HCT116 (cell line): ENCODE data around the gene C1orf35. TPM values are rescaled to one million over a fixed set of nuclear protein-coding genes. Genes with fewer than 3 reads are reported as not detected.

Source experiments
- ATAC-seq: fragments of 200-7000 bp; cut with Tn5 transposase; 2 replicates; pipeline ENCODE4 v1.9.1; 2020; ENCODE audit warnings: mild to moderate bottlenecking, moderate library complexity
- BruUV-seq: library from RNA; stranded (reverse); fragments of 400-500 nt; replicated peaks from 2 replicates; lab custom pipeline; 2021; lab: Mats Ljungman, UMichigan
- CTCF ChIA-PET: fragments of 300-600 bp; sonication (Branson Sonifier 250); formaldehyde crosslinking; loops from one replicate; lab custom pipeline; 2021; ENCODE audit warnings: antibody characterized with exemption; lab: Charles Lee
- POLR2A ChIA-PET: fragments of 300-600, 350-600 bp; sonication (Branson Sonifier 250); formaldehyde crosslinking; loops from one replicate; lab custom pipeline; 2021; ENCODE audit warnings: antibody characterized with exemption; lab: Charles Lee
- RAD21 ChIA-PET, 2 experiments: fragments of 300-600 bp; sonication (Branson Sonifier 250); formaldehyde crosslinking; loops; one replicate each; lab custom pipeline; 2023; ENCODE audit warnings: low total read pairs in 2 of 2; ENCODE audit not compliant: uncharacterized antibody in 2 of 2, unreplicated experiment in 2 of 2, low non-redundant PET in 1 of 2; lab: Charles Lee
- DNase-seq: peaks from one replicate; pipeline ENCODE4 v3.0.0-alpha.2; 2010; ENCODE audit warnings: low read depth, low spot score
- H2AFZ ChIP-seq: fragments of 200-600 bp; shearing (Covaris generic), sonication (generic); 2 replicates; pipeline ENCODE4 v1.6.1; 2017; ENCODE audit warnings: low read depth, mixed run types, mixed read lengths, antibody characterized with exemption, low read length; ENCODE audit not compliant: poor library complexity, severe bottlenecking
- H3K27ac ChIP-seq: 2 replicates; pipeline ENCODE4 v1.5.1; 2012; ENCODE audit warnings: low read depth, low read length
- H3K27me3 ChIP-seq: fragments of 200-600 bp; sonication (generic); 2 replicates; pipeline ENCODE4 v1.6.1; 2016; ENCODE audit warnings: mixed run types, low read length, mixed read lengths; ENCODE audit not compliant: insufficient read depth
- H3K36me3 ChIP-seq, 2 experiments: fragments of 200-500 bp in 1 of 2; fragments of 200-600 bp in 1 of 2; sonication (Bioruptor generic) in 1 of 2; sonication (generic) in 1 of 2; 2 replicates each; pipeline versions ENCODE4 v1.5.1 to v1.6.1; 2014 to 2016; ENCODE audit warnings: low read length in 2 of 2, inconsistent platforms in 1 of 2, mixed read lengths in 1 of 2, mixed run types in 1 of 2; ENCODE audit not compliant: insufficient read depth in 2 of 2, control insufficient read depth in 1 of 2
- H3K4me1 ChIP-seq, 2 experiments: fragments of 200-600 bp in 1 of 2; sonication (generic) in 1 of 2; 2 replicates each; pipeline versions ENCODE4 v1.5.1 to v1.6.1; 2012 to 2017; ENCODE audit warnings: low read length in 2 of 2, inconsistent platforms in 1 of 2, mild to moderate bottlenecking in 1 of 2, mixed read lengths in 1 of 2, mixed run types in 1 of 2, moderate library complexity in 1 of 2; ENCODE audit not compliant: insufficient read depth in 2 of 2, control insufficient read depth in 1 of 2
- H3K4me2 ChIP-seq: fragments of 200-600 bp; sonication (generic); 2 replicates; pipeline ENCODE4 v1.6.1; 2017; ENCODE audit warnings: mixed run types, low read length, mixed read lengths
- H3K4me3 ChIP-seq, 2 experiments: fragments of 200-600 bp in 1 of 2; sonication (generic) in 1 of 2; replicated peaks in 1 of 2; 2 replicates each; pipeline ENCODE4 v1.5.1; 2011 to 2016; ENCODE audit warnings: low read length in 2 of 2, control low read depth in 1 of 2, low read depth in 1 of 2, mild to moderate bottlenecking in 1 of 2, mixed read lengths in 1 of 2, mixed run types in 1 of 2
- H3K79me2 ChIP-seq: fragments of 200-600 bp; sonication (generic); 2 replicates; pipeline ENCODE4 v1.6.1; 2017; ENCODE audit warnings: mild to moderate bottlenecking, mixed run types, low read length, moderate library complexity, mixed read lengths; ENCODE audit not compliant: insufficient read depth
- H3K9ac ChIP-seq: fragments of 200-600 bp; sonication (generic); 2 replicates; pipeline ENCODE4 v1.6.1; 2016; ENCODE audit warnings: low read length, mixed read lengths
- H3K9me2 ChIP-seq: fragments of 200-600 bp; sonication (generic), shearing (Covaris generic); 2 replicates; pipeline ENCODE4 v1.6.1; 2017; ENCODE audit warnings: mixed run types, mild to moderate bottlenecking, moderate library complexity; ENCODE audit not compliant: insufficient read depth
- H3K9me3 ChIP-seq, 2 experiments: fragments of 200-500 bp in 1 of 2; fragments of 200-600 bp in 1 of 2; sonication (Bioruptor generic) in 1 of 2; sonication (generic) in 1 of 2; 2 replicates each; pipeline ENCODE4 v1.6.1; 2014 to 2017; ENCODE audit warnings: low read length in 2 of 2, mixed read lengths in 2 of 2, inconsistent platforms in 1 of 2, low read depth in 1 of 2, mild to moderate bottlenecking in 1 of 2, mixed run types in 1 of 2, moderate library complexity in 1 of 2; ENCODE audit not compliant: control insufficient read depth in 1 of 2, insufficient read depth in 1 of 2
- H4K20me1 ChIP-seq: fragments of 200-600 bp; sonication (generic), shearing (Covaris generic); 2 replicates; pipeline ENCODE4 v1.6.1; 2017; ENCODE audit warnings: mixed run types, mild to moderate bottlenecking, moderate library complexity; ENCODE audit not compliant: insufficient read depth
- EGR1 ChIP-seq: IDR thresholded peaks from 2 replicates; pipeline ENCODE4 v1.6.1; 2012; ENCODE audit warnings: low read depth
- ELF1 ChIP-seq: IDR thresholded peaks from 2 replicates; pipeline ENCODE4 v1.6.1; 2012; ENCODE audit warnings: low read depth, borderline replicate concordance
- POLR2A ChIP-seq: IDR thresholded peaks from 2 replicates; pipeline ENCODE4 v1.7.0; 2011; ENCODE audit warnings: borderline replicate concordance; ENCODE audit not compliant: insufficient read depth, insufficient read length; ENCODE audit errors: extremely low read depth
- RAD21 ChIP-seq: IDR thresholded peaks from 2 replicates; pipeline ENCODE4 v1.6.1; 2012; ENCODE audit warnings: low read depth, mild to moderate bottlenecking
- SP1 ChIP-seq: IDR thresholded peaks from 2 replicates; pipeline ENCODE4 v1.6.1; 2012; ENCODE audit warnings: low read depth
- intact Hi-C: fragments of 100-400 bp; cut with micrococcal nuclease; formaldehyde crosslinking; loops from 2 replicates; pipeline ENCODE4 v1.10.0; 2022
- total RNA-seq: library from RNA; stranded (reverse); gene quantifications from one replicate; pipeline ENCODE4 v1.2.1, GENCODE V29; 2021; ENCODE audit not compliant: unreplicated experiment
- TF ChIP-seq, protein P1 (sequence below): IDR thresholded peaks from 2 replicates; pipeline ENCODE4 v1.6.1; 2012; ENCODE audit warnings: low read depth
- TF ChIP-seq, protein P2 (sequence below): IDR thresholded peaks from 2 replicates; pipeline ENCODE4 v1.6.1; 2011; ENCODE audit warnings: mild to moderate bottlenecking, low read length, moderate library complexity; ENCODE audit not compliant: insufficient replicate concordance; ENCODE audit errors: extremely low read depth
- TF ChIP-seq, protein P3 (sequence below): IDR thresholded peaks from 2 replicates; pipeline ENCODE4 v1.6.1; 2012
- TF ChIP-seq, protein P4 (sequence below): IDR thresholded peaks from 2 replicates; pipeline ENCODE4 v1.6.1; 2012

C1orf35 gene
- total RNA-seq, 1 experiment from 2014 or later = 26.1 TPM

DNA sequence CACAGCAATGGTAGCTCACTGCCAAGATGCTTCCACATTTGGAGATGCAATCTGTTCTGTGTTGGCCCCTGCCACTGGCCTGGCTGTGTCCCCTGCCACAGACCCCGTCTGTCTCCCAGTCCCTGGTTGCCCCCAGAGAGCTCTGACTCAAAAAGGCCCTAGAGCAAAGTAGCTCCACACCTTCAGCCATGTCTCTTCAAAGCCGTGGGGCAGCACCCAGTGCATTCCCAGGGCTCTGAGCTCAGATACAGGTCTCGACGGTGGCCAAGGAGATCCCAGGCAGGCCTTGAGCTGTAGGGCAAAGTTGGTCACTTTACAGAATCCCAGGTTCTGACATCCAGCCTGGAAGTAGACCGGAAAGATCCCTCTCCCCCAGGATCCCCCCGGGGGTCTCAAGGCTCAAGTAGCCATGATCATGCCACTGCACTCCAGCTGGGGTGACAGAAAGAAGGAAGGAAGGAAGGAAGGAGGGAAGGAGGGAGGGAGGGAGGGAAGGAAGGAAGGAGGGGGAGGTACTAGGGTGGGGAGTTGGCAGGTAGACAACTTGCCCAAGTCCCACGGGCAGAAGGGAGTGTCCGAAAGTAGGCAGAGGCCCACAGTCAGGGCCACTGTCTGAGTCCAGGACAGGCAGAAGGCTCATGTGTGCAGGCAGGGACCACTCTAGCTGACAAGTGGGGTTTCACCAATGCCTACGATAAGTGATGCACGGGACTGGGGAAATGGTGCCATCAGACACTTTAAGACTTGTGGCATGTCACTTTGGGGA is 25.4 kb downstream of the C1orf35 start:
- TF ChIP-seq EGR1 (no peak), ELF1 (no peak), SP1 (no peak), RAD21 (no peak), POLR2A (no peak)
- TF ChIP-seq, protein P1, sequence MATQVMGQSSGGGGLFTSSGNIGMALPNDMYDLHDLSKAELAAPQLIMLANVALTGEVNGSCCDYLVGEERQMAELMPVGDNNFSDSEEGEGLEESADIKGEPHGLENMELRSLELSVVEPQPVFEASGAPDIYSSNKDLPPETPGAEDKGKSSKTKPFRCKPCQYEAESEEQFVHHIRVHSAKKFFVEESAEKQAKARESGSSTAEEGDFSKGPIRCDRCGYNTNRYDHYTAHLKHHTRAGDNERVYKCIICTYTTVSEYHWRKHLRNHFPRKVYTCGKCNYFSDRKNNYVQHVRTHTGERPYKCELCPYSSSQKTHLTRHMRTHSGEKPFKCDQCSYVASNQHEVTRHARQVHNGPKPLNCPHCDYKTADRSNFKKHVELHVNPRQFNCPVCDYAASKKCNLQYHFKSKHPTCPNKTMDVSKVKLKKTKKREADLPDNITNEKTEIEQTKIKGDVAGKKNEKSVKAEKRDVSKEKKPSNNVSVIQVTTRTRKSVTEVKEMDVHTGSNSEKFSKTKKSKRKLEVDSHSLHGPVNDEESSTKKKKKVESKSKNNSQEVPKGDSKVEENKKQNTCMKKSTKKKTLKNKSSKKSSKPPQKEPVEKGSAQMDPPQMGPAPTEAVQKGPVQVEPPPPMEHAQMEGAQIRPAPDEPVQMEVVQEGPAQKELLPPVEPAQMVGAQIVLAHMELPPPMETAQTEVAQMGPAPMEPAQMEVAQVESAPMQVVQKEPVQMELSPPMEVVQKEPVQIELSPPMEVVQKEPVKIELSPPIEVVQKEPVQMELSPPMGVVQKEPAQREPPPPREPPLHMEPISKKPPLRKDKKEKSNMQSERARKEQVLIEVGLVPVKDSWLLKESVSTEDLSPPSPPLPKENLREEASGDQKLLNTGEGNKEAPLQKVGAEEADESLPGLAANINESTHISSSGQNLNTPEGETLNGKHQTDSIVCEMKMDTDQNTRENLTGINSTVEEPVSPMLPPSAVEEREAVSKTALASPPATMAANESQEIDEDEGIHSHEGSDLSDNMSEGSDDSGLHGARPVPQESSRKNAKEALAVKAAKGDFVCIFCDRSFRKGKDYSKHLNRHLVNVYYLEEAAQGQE = no peak
- TF ChIP-seq, protein P2, sequence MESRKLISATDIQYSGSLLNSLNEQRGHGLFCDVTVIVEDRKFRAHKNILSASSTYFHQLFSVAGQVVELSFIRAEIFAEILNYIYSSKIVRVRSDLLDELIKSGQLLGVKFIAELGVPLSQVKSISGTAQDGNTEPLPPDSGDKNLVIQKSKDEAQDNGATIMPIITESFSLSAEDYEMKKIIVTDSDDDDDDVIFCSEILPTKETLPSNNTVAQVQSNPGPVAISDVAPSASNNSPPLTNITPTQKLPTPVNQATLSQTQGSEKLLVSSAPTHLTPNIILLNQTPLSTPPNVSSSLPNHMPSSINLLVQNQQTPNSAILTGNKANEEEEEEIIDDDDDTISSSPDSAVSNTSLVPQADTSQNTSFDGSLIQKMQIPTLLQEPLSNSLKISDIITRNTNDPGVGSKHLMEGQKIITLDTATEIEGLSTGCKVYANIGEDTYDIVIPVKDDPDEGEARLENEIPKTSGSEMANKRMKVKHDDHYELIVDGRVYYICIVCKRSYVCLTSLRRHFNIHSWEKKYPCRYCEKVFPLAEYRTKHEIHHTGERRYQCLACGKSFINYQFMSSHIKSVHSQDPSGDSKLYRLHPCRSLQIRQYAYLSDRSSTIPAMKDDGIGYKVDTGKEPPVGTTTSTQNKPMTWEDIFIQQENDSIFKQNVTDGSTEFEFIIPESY = no peak
- TF ChIP-seq, protein P3, sequence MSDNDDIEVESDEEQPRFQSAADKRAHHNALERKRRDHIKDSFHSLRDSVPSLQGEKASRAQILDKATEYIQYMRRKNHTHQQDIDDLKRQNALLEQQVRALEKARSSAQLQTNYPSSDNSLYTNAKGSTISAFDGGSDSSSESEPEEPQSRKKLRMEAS = no peak
- TF ChIP-seq, protein P4, sequence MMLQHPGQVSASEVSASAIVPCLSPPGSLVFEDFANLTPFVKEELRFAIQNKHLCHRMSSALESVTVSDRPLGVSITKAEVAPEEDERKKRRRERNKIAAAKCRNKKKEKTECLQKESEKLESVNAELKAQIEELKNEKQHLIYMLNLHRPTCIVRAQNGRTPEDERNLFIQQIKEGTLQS = no peak
- ATAC-seq (no peak), DNase-seq (no peak)
- peaks cover 34% of the 10 kb centered on the region for H3K79me2 ChIP-seq
- RAD21 ChIA-PET = no interaction called here
- no TSS peak for BruUV-seq
- H4K20me1 ChIP-seq = no peaks in the 10 kb centered on the region
- no peak overlapping the region for H3K4me3 ChIP-seq
- peaks cover 0 to 13% of the 10 kb centered on the region in 2 experiments; a peak in 2 of 4 replicates for H3K4me1 ChIP-seq
- H3K27ac ChIP-seq = no peak overlapping the region
- H3K9me2 ChIP-seq = no peaks in the 10 kb centered on the region
- H2AFZ ChIP-seq = no peak overlapping the region
- H3K4me2 ChIP-seq = no peak overlapping the region
- intact Hi-C loops = loop anchor here (10.0 kb wide), 1 partner anchor 313 kb away; no protein-coding TSS in a partner anchor
- H3K9me3 ChIP-seq = no peaks in the 10 kb centered on the region
- no peak overlapping the region for H3K9ac ChIP-seq
- POLR2A ChIA-PET = no interaction called here
- CTCF ChIA-PET = interaction anchor here (0.7 kb wide), 1 partner anchor 78 kb away, joined by 3 read pairs; no protein-coding TSS in a partner anchor
- no peaks in the 10 kb centered on the region for H3K27me3 ChIP-seq
- no peaks in the 10 kb centered on the region for H3K36me3 ChIP-seq
